ENCODE results near the gene TEKT5.
"Not testable (repeated sequence)": the region's sequence is repeated elsewhere in the genome, so short reads cannot be mapped to it uniquely, and the experiment has no call there.

TEKT5 gene

GRCh38 chr16:10644092-10644491 lies 50.6 kb downstream of the TEKT5 start:
- peaks cover 12% of the 10 kb centered on the region for H3K4me1 ChIP-seq (ENCODE audit: insufficient read depth, low read length)

DNA sequence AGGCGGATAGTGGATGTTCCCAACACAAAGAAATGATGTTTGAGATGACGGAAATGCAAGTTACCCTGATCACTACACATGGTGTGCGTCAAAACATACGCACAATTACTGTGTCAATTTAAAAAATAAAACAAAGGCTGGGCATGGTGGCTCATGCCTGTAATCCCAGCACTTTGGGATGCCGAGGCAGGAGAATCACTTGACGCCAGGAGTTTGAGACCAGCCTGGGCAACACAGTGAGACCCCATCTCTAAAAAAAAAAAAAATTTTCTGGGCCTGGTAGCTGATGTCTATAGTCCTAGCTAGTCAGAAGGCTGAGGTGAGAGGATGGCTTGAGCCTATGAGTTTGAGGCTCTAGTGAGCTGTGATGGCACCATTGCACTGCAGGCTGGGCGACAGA lies 51.8 kb downstream of the TEKT5 start:
- H3K4me3 ChIP-seq (ENCODE audit: low read length) = no peak overlapping the region
- H3K9ac ChIP-seq (ENCODE audit: low read depth, low read length) = no peak overlapping the region
- no peaks in the 10 kb centered on the region for H3K36me3 ChIP-seq (ENCODE audit: insufficient read depth, low read length)
- peak overlapping the region; percentile 54; the same call in 1 of the 2 replicates for H3K27ac ChIP-seq (ENCODE audit: low read depth, low read length)
- H3K9me3 ChIP-seq (ENCODE audit: insufficient read depth, low read depth, low read length) = 0 out of 2 replicates have a peak, but pooled peaks cover 4% of the 10 kb centered on the region
- WGBS = 82% methylated on average over 6 of the region's 7 CpGs
- H3K4me1 ChIP-seq (ENCODE audit: insufficient read depth, low read length) = peaks cover 12% of the 10 kb centered on the region
- H3K27me3 ChIP-seq (ENCODE audit: insufficient read depth, low read length) = no peaks in the 10 kb centered on the region

More at GRCh38 chr16:10644092-10644491, 50.6 kb downstream of the TEKT5 start:
- Histone ChIP-seq H3K9me3 (ENCODE audit: insufficient read depth, low read depth, low read length) (0 out of 2 replicates have a peak, but pooled peaks cover 4% of the 10 kb centered on the region), H3K27ac (ENCODE audit: low read depth, low read length) (no peak overlapping the region), H3K27me3 (ENCODE audit: insufficient read depth, low read length) (no peaks in the 10 kb centered on the region), H3K4me3 (ENCODE audit: low read length) (no peak overlapping the region), H3K36me3 (ENCODE audit: insufficient read depth, low read length) (no peaks in the 10 kb centered on the region), H3K9ac (ENCODE audit: low read depth, low read length) (no peak overlapping the region)
- 94% methylated on average over 6 of the region's 6 CpGs for WGBS

GRCh38 chr16:10641953-10642949 lies 52.5 kb downstream of the TEKT5 start:
- Histone ChIP-seq H3K27ac (ENCODE audit: low read depth, low read length) (peak overlapping the region; percentile 70; the same call in 1 of the 2 replicates), H3K9me3 (ENCODE audit: insufficient read depth, low read depth, low read length) (0 out of 2 replicates have a peak, but pooled peaks cover 4% of the 10 kb centered on the region), H3K27me3 (ENCODE audit: insufficient read depth, low read length) (no peaks in the 10 kb centered on the region), H3K9ac (ENCODE audit: low read depth, low read length) (no peak overlapping the region), H3K4me3 (ENCODE audit: low read length) (peak overlapping the region; percentile 3; the same call in 1 of the 2 replicates), H3K36me3 (ENCODE audit: insufficient read depth, low read length) (no peaks in the 10 kb centered on the region), H3K4me1 (ENCODE audit: insufficient read depth, low read length) (peaks cover 12% of the 10 kb centered on the region)
- WGBS = 22% methylated on average over 6 of the region's 6 CpGs

DNA sequence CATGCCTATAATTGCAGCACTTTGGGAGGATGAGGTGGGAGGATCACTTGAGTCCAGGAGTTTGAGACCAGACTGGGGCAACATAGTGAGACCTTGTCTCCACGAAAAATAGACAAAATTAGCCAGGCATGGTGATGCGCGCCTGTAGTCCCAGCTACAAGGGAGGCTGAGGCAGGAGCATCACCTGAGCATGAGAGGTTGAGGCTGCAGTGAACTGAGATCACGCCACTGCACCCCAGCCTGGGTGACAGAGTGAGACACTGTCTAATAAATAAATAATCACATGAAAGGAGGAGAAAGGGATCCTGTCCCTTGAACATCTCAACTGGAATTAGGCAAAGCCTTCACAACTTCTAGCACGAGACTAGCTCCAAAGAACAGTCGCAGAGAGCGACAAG lies 53.2 kb downstream of the TEKT5 start:
- 86% methylated on average over 7 of the region's 7 CpGs for WGBS
- Histone ChIP-seq H3K36me3 (ENCODE audit: insufficient read depth, low read length) (no peaks in the 10 kb centered on the region), H3K27me3 (ENCODE audit: insufficient read depth, low read length) (no peaks in the 10 kb centered on the region), H3K9ac (ENCODE audit: low read depth, low read length) (no peak overlapping the region), H3K27ac (ENCODE audit: low read depth, low read length) (peak overlapping the region; percentile 70; the same call in 1 of the 2 replicates), H3K4me3 (ENCODE audit: low read length) (no peak overlapping the region), H3K4me1 (ENCODE audit: insufficient read depth, low read length) (peaks cover 12% of the 10 kb centered on the region), H3K9me3 (ENCODE audit: insufficient read depth, low read depth, low read length) (0 out of 2 replicates have a peak, but pooled peaks cover 4% of the 10 kb centered on the region)

GRCh38 chr16:10640934-10641333 lies 53.8 kb downstream of the TEKT5 start:
- Histone ChIP-seq H3K9me3 (ENCODE audit: insufficient read depth, low read depth, low read length) (0 out of 2 replicates have a peak, but pooled peaks cover 4% of the 10 kb centered on the region), H3K9ac (ENCODE audit: low read depth, low read length) (no peak overlapping the region), H3K4me1 (ENCODE audit: insufficient read depth, low read length) (peaks cover 12% of the 10 kb centered on the region), H3K27me3 (ENCODE audit: insufficient read depth, low read length) (no peaks in the 10 kb centered on the region), H3K36me3 (ENCODE audit: insufficient read depth, low read length) (no peaks in the 10 kb centered on the region), H3K27ac (ENCODE audit: low read depth, low read length) (no peak overlapping the region), H3K4me3 (ENCODE audit: low read length) (no peak overlapping the region)
- WGBS = 91% methylated on average over 2 of the region's 3 CpGs

GRCh38 chr16:10638101-10638500 lies 56.6 kb downstream of the TEKT5 start:
- 90% methylated on average over 6 of the region's 6 CpGs for WGBS
- Histone ChIP-seq H3K9me3 (ENCODE audit: insufficient read depth, low read depth, low read length) (0 out of 2 replicates have a peak, but pooled peaks cover 4% of the 10 kb centered on the region), H3K27me3 (ENCODE audit: insufficient read depth, low read length) (no peaks in the 10 kb centered on the region), H3K4me3 (ENCODE audit: low read length) (no peak overlapping the region), H3K27ac (ENCODE audit: low read depth, low read length) (no peak overlapping the region), H3K9ac (ENCODE audit: low read depth, low read length) (no peak overlapping the region), H3K4me1 (ENCODE audit: insufficient read depth, low read length) (peaks cover 12% of the 10 kb centered on the region), H3K36me3 (ENCODE audit: insufficient read depth, low read length) (no peaks in the 10 kb centered on the region)

GRCh38 chr16:10637337-10638037 lies 57.2 kb downstream of the TEKT5 start:
- 71% methylated on average over 6 of the region's 6 CpGs for WGBS
- Histone ChIP-seq H3K4me3 (ENCODE audit: low read length) (no peak overlapping the region), H3K9ac (ENCODE audit: low read depth, low read length) (no peak overlapping the region), H3K27ac (ENCODE audit: low read depth, low read length) (no peak overlapping the region), H3K9me3 (ENCODE audit: insufficient read depth, low read depth, low read length) (0 out of 2 replicates have a peak, but pooled peaks cover 4% of the 10 kb centered on the region), H3K36me3 (ENCODE audit: insufficient read depth, low read length) (no peaks in the 10 kb centered on the region), H3K27me3 (ENCODE audit: insufficient read depth, low read length) (no peaks in the 10 kb centered on the region), H3K4me1 (ENCODE audit: insufficient read depth, low read length) (peaks cover 8% of the 10 kb centered on the region)

DNA sequence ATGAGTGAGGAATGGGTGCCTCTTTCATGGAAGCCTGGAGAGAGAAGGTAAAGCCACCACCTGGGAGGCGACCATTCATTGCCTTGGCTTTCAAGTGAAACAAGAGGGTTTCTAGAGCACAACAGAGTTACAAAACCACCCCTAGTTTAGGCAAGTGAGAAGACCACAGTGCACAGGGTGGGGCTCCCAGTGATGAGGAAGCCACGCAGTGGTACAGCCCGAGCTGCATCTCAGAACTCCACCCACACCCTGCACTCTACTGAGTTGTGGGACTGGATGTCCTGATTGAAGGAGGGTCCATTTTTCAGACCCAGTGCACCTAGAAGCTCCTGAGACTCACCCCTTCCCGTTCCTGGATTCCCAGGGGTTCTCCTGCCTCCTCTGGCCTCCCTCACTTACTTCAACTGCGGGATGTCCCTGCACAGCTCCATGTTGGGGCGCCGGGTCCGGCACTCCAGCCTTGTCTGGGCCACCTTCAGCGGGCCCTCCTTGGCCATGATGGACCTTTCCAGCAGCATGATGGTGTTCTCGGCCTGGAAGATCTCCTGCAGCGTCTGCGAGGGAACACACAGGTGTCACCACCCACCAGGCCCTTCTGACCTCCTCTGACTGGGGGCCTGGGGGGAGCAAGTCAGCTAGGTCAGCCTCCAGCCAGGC lies 59.2 kb downstream of the TEKT5 start:
- Histone ChIP-seq H3K27ac (ENCODE audit: low read depth, low read length) (no peak overlapping the region), H3K36me3 (ENCODE audit: insufficient read depth, low read length) (no peaks in the 10 kb centered on the region), H3K9ac (ENCODE audit: low read depth, low read length) (no peak overlapping the region), H3K4me1 (ENCODE audit: insufficient read depth, low read length) (0 out of 2 replicates have a peak, but pooled peaks cover 3% of the 10 kb centered on the region), H3K9me3 (ENCODE audit: insufficient read depth, low read depth, low read length) (no peaks in the 10 kb centered on the region), H3K4me3 (ENCODE audit: low read length) (no peak overlapping the region), H3K27me3 (ENCODE audit: insufficient read depth, low read length) (no peaks in the 10 kb centered on the region)
- WGBS = 96% methylated on average over 11 of the region's 12 CpGs

DNA sequence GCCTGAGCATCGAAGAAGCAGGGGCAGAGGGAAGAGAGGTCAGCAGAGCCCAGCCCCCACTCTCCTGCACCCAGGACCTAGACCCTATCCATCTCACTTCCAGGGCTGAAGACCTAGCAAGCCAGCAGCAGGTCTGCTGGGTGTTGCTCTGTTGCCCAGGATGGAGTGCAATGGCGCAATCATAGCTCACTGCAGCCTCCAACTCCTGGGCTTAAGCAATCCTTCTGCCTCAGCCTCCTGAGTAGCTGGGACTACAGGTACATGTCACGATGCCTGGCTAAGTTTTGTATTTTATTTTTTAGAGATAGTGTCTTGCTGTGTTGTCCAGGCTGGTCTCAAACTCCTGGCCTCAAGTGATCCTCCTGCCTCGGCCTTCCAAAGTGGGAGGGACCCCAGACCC lies 61.3 kb downstream of the TEKT5 start:
- not testable (repeated sequence) for H3K4me1 ChIP-seq (ENCODE audit: insufficient read depth, low read length); H3K9ac ChIP-seq (ENCODE audit: low read depth, low read length); H3K36me3 ChIP-seq (ENCODE audit: insufficient read depth, low read length); H3K9me3 ChIP-seq (ENCODE audit: insufficient read depth, low read depth, low read length); H3K27me3 ChIP-seq (ENCODE audit: insufficient read depth, low read length); H3K27ac ChIP-seq (ENCODE audit: low read depth, low read length); H3K4me3 ChIP-seq (ENCODE audit: low read length)
- 92% methylated on average over 4 of the region's 4 CpGs for WGBS

- Histone ChIP-seq H3K36me3 (ENCODE audit: insufficient read depth, low read length) (no peaks in the 10 kb centered on the region), H3K9me3 (ENCODE audit: insufficient read depth, low read depth, low read length) (no peaks in the 10 kb centered on the region), H3K4me3 (ENCODE audit: low read length) (no peak overlapping the region), H3K27ac (ENCODE audit: low read depth, low read length) (no peak overlapping the region), H3K9ac (ENCODE audit: low read depth, low read length) (no peak overlapping the region), H3K27me3 (ENCODE audit: insufficient read depth, low read length) (no peaks in the 10 kb centered on the region), H3K4me1 (ENCODE audit: insufficient read depth, low read length) (0 out of 2 replicates have a peak, but pooled peaks cover 3% of the 10 kb centered on the region)
- 90% methylated on average over 2 of the region's 2 CpGs for WGBS
These were observed 62.8 kb downstream of the TEKT5 start for GRCh38 chr16:10631886-10632285.
